ENCODE data around the gene NUP210.
"Not testable (repeated sequence)": the region's sequence is repeated elsewhere in the genome, so short reads cannot be mapped to it uniquely, and the experiment has no call there.

Gene NUP210

DNA sequence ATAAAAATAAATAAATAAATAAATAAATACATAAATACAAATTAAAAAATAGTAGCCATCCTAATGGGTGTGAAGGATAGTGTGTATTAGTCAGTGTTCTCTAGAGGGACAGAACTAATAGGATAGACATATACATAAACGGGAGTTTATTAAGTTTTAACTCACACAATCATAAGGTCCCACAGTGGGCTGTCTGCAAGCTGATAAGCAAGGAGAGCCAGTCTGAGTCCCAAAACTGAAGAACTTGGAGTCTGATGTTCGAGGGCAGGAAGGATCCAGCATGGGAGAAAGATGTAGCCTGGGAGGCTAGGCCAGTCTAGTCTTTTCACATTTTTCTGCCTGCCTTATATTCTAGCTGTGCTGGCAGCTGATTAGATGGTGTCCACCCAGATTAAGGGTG is 22.8 kb upstream of the NUP210 start:
- not testable (repeated sequence) for H3K27me3 Mint-ChIP-seq; H3K27ac Mint-ChIP-seq; H3K4me3 Mint-ChIP-seq; H3K4me1 Mint-ChIP-seq (ENCODE audit: low read depth); H3K9me3 Mint-ChIP-seq (ENCODE audit: low read depth); H3K36me3 Mint-ChIP-seq

DNA sequence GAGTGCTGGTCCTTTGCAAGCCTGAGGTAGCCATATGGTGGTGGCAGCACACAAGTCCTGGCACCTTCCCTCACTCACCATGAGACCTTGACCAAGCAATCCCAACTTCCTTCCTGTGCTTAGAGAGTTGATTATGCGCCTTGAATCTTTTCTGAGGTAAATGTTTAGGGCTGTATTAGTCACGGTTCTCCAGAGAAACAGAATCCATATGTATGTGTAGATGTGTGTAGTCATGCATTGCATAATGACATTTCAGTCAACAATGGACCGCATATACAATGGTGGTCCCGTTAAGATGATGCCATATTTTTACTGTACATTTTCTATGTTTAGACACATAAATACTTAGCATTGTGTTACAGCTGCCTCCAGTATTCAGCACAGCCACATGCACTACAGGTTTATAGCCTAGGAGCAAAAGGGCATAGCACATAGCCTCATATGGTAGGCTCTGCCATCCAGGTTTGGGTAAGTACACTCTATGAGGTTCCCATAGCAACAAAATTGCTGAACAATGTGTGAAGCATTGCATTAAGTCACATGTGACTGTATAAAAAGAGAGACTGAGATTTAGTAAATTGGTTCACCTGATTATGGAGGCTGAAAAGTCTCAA is 20.2 kb upstream of the NUP210 start:
- Mint-ChIP-seq H3K27me3 (no peaks in the 10 kb centered on the region), H3K9me3 (ENCODE audit: low read depth) (no peaks in the 10 kb centered on the region), H3K27ac (no peak overlapping the region), H3K4me1 (ENCODE audit: low read depth) (no peaks in the 10 kb centered on the region), H3K4me3 (no peak overlapping the region), H3K36me3 (peaks cover 2% of the 10 kb centered on the region)

DNA sequence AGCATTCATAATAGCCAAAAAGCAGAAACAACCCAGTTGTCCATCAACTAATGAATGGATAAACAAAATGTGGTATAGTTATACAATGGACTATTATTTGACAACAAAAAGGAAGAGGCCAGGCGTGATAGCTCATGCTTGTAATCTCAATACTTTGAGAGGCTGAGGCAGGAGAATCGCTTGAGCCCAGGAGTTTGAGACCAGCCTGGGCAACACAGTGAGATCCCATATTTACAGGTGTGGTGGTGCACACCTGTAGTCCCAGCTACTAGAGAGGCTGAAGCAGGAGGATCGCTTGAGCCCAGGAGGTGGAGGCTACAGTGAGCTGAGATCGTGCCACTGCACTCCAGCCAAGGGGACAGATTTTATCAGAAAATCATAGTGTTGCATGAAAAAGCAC is 16.1 kb upstream of the NUP210 start:
- not testable (repeated sequence) for H3K4me3 Mint-ChIP-seq; H3K9me3 Mint-ChIP-seq (ENCODE audit: low read depth); H3K27ac Mint-ChIP-seq; H3K36me3 Mint-ChIP-seq; H3K27me3 Mint-ChIP-seq; H3K4me1 Mint-ChIP-seq (ENCODE audit: low read depth)

DNA sequence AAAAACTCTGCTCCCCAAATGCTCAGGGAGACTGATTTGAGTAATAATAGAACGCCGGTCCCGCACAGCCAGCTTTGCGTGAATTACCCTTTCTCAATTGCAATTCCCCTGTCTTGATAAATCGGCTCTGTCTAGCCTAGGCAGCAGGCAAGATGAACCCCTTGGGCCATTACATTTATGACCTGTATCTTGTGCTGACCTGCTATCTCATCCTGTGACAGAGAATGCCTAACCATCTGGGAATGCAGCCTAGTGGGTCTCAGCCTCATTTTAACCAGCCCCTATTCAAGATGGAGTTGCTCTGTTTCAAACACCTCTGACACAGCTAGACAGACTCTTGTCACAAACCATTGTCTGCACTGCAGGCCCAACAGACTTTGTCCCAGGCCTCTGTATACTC is 13.8 kb upstream of the NUP210 start:
- peaks cover 8% of the 10 kb centered on the region for H3K4me1 Mint-ChIP-seq (ENCODE audit: low read depth)
- no peak overlapping the region for H3K4me3 Mint-ChIP-seq
- H3K9me3 Mint-ChIP-seq (ENCODE audit: low read depth), result no peaks in the 10 kb centered on the region
- no peaks in the 10 kb centered on the region for H3K27me3 Mint-ChIP-seq
- H3K36me3 Mint-ChIP-seq, result no peaks in the 10 kb centered on the region
- no peak overlapping the region for H3K27ac Mint-ChIP-seq

DNA sequence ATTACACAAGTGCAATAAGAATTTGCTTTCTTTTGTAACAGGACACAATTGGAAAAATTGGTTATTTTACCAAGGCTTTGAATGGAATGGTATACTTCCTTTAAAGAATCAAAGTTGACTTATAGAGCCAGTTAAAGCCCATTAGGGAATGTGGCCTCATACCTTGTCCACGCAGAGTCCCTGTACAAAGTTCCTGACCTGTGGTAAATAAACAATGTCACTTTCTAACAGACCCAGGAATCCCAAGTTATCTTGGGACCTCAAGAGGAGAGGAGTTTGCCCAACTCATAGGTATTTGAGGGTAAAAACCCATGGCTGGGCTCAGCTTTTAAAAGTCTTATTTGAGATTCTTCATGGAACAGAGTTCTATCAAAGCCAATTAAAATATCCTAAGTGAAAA is 12.0 kb upstream of the NUP210 start:
- peaks cover 22% of the 10 kb centered on the region for H3K4me1 Mint-ChIP-seq (ENCODE audit: low read depth)
- H3K9me3 Mint-ChIP-seq (ENCODE audit: low read depth), result no peaks in the 10 kb centered on the region
- no peak overlapping the region for H3K4me3 Mint-ChIP-seq
- H3K36me3 Mint-ChIP-seq, result no peaks in the 10 kb centered on the region
- no peaks in the 10 kb centered on the region for H3K27me3 Mint-ChIP-seq
- no peak overlapping the region for H3K27ac Mint-ChIP-seq

DNA sequence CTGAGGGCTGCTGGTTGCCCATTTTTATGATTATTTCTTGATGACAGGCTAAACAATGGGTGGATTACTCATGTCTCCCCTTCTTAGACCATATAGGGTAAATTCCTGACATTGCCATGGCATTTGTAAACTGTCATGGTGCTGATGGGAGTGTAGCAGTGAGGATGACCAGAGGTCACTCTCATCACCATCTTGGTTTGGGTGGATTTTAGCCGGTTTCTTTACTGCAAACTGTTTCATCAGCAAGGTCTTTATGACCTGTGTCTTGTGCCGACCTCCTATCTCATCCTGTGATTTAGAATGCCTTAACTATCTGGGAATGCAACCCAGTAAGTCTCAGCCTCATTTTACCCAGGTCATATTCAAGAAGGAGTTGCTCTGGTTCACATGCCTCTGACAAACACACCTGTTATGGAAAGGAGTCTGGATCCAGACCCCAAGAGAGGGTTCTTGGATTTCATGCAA is 10.3 kb upstream of the NUP210 start:
- not testable (repeated sequence) for H3K27me3 Mint-ChIP-seq; H3K27ac Mint-ChIP-seq; H3K4me3 Mint-ChIP-seq; H3K36me3 Mint-ChIP-seq; H3K9me3 Mint-ChIP-seq (ENCODE audit: low read depth)
- H3K4me1 Mint-ChIP-seq (ENCODE audit: low read depth), result peaks cover 30% of the 10 kb centered on the region

DNA sequence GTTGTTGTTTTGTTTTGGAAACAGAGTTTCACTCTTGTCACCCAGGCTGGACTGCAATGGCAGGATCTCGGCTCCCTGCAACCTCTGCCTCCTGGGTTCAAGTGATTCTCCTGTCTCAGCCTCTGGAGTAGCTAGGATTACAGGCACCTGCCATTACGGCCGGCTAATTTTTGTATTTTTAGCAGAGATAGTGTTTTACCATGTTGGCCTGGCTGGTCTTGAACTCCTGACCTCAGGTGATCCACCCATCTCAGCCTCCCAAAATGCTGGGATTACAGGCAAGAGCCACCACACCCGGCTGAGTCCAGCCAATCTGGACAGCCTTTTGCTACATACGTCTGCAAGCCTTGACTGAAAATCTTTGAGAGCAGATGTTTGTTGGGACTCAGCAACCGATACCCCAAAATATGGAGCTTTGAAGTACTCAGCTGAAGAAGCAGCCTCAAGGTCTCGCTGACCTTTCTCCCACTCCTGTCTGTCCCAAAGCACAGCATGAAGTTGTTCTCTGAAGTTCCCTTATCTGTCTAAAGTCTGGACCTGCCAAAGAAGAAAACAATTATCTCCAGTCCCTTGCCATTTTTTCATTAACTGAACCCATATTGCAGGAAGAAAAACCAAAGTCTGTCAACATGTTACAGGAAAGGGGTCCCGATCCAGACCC is 9.6 kb upstream of the NUP210 start:
- H3K36me3 Mint-ChIP-seq, result no peaks in the 10 kb centered on the region
- H3K27me3 Mint-ChIP-seq, result no peaks in the 10 kb centered on the region
- H3K4me3 Mint-ChIP-seq, result no peak overlapping the region
- H3K9me3 Mint-ChIP-seq (ENCODE audit: low read depth), result no peaks in the 10 kb centered on the region
- H3K4me1 Mint-ChIP-seq (ENCODE audit: low read depth), result peaks cover 36% of the 10 kb centered on the region
- H3K27ac Mint-ChIP-seq, result peak overlapping the region; percentile 59

DNA sequence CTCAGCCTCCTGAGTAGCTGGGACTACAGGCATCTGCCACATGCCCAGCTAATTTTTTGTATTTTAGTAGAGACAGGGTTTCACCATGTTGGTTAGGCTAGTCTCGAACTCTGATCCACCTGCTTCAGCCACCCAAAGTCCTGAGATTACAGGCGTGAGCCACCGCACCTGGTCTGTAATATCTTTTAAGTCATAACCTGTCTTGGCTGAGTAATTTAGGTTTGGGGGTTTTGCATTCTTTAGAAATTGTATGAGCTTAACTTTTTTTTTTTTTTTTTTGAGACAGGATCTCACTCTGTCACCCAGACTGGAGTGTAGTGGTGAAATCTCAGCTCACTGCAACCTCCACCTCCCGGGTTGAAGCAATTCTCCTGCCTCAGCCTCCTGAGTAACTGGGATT is 8.6 kb upstream of the NUP210 start:
- Mint-ChIP-seq H3K27ac (peak overlapping the region; percentile 94), H3K4me3 (peak overlapping the region; percentile 46), H3K4me1 (ENCODE audit: low read depth) (peaks cover 44% of the 10 kb centered on the region)
- H3K36me3 Mint-ChIP-seq; H3K9me3 Mint-ChIP-seq (ENCODE audit: low read depth); H3K27me3 Mint-ChIP-seq: not testable (repeated sequence)

DNA sequence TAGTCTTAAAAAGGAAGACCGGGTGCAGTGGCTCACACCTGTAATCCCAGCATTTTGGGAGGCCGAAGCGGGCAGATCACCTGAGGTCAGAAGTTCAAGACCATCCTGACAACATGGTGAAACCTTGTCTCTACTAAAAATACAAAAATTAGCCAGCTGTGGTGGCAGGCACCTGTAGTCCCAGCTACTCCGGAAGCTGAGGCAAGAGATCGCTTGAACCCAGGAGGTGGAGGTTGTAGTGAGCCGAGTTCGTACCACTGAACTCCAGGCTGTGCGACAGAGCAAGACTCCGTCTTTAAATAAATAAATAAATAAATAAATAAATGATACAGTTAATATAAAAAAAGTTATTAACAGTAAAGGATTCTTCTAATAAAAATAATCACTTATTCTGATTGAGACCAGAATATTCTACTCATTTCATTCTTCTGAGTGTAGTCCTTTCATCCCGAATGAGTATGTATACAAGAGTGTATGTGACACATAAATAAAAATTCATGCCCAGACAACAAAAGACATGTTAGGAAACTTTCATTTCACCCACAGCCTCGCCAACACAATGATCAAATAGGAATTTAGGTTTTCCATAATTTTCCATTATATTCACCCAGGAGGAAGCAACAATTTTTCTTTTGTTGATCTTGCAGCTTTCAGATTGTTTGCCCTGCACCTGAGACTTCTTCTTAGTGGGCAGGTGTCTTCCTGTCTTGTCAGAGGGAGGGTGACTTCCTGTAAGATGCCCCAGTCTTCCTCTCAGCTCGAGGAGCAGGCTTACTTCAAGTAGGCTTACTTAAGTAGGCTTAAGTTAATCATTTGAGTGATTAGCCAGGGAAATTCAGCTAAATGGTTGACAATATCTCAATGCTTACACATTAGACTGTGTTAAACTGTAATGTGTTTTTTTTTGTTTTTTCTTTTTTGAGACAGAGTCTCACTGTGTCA is 7.8 kb upstream of the NUP210 start:
- Mint-ChIP-seq H3K36me3 (no peaks in the 10 kb centered on the region), H3K9me3 (ENCODE audit: low read depth) (no peaks in the 10 kb centered on the region), H3K27me3 (no peaks in the 10 kb centered on the region), H3K4me1 (ENCODE audit: low read depth) (peaks cover 49% of the 10 kb centered on the region), H3K27ac (peak overlapping the region; percentile 94), H3K4me3 (peak overlapping the region; percentile 46)

DNA sequence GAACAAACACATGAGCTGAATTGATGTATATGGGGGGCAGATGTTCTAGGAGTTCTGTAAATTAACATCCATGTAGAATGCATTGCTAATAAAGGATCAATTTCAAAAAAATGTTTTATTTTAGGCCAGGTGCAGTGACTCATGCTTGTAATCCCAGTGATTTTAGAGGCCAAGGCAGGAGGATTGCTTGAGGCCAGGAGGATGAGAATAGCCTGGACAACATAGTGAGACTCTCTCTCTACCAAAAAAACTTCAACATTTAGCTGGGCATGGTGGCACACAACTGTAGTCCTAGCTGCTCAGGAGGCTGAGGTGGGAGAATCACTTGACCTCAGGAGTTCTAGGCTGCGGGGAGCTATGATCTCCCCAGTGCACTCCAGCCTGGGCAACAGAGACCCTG is 6.5 kb upstream of the NUP210 start:
- Mint-ChIP-seq H3K27ac (no peak overlapping the region), H3K27me3 (no peaks in the 10 kb centered on the region), H3K4me3 (no peak overlapping the region), H3K9me3 (ENCODE audit: low read depth) (no peaks in the 10 kb centered on the region), H3K36me3 (no peaks in the 10 kb centered on the region), H3K4me1 (ENCODE audit: low read depth) (peaks cover 60% of the 10 kb centered on the region)

DNA sequence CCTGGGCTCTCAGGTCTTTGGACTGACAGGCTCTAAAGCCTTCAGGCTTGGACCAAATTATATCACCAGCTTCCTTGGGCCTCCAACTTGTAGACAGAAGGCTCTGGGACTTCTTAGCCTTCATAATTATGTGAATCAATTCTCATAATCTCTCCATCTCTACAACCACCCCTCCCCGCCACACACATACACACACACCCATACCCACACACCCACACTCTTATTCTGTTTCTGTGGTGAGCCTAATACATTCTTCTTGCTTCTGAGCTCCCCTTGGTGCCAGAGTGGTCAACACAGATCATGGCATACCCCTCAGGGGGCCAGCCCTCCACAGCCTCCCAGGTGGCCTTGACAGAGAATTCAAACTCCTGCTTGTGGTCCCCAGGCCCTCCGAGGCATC is 5.6 kb upstream of the NUP210 start:
- Mint-ChIP-seq H3K4me3 (no peak overlapping the region), H3K4me1 (ENCODE audit: low read depth) (peaks cover 69% of the 10 kb centered on the region), H3K36me3 (no peaks in the 10 kb centered on the region), H3K9me3 (ENCODE audit: low read depth) (no peaks in the 10 kb centered on the region), H3K27ac (no peak overlapping the region), H3K27me3 (no peaks in the 10 kb centered on the region)

DNA sequence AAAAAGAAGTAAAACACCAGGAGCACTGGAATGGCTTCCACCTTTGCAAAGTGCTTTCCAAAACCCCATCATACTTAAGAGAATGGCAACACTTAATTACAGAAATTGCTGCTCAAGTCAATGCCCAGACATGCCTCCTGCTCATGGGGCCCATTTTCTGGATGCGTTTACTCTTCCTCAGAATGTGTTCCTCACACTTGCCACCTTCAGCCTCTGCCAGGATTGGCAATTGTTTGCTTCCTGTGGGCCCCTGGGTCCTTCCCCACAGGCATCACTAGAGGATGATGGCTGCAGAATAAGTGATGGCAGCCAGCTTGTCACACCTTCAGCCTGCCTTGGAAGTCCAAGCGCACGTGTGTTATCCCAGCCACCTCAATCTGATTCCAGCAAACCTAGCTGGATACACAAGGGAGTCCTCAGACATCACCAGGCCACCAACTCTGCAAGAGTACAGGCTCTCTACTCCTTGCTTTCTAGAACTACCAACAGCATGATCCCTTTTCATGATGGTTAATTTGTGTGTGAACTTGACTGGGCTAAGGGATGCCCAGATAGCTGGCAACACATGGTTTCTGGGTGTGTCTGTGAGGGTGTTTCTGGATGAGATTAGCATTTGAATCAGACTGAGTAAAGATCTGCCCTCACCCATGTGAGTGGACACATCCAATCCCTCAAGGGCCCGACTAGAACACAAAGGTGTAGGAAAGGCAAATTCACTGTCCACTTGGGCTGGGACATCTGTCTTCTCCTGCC is 4.9 kb upstream of the NUP210 start:
- peak overlapping the region; percentile 34 for H3K27ac Mint-ChIP-seq
- no peaks in the 10 kb centered on the region for H3K9me3 Mint-ChIP-seq (ENCODE audit: low read depth)
- no peaks in the 10 kb centered on the region for H3K36me3 Mint-ChIP-seq
- H3K4me1 Mint-ChIP-seq (ENCODE audit: low read depth), result peaks cover 67% of the 10 kb centered on the region
- H3K4me3 Mint-ChIP-seq, result no peak overlapping the region
- no peaks in the 10 kb centered on the region for H3K27me3 Mint-ChIP-seq

DNA sequence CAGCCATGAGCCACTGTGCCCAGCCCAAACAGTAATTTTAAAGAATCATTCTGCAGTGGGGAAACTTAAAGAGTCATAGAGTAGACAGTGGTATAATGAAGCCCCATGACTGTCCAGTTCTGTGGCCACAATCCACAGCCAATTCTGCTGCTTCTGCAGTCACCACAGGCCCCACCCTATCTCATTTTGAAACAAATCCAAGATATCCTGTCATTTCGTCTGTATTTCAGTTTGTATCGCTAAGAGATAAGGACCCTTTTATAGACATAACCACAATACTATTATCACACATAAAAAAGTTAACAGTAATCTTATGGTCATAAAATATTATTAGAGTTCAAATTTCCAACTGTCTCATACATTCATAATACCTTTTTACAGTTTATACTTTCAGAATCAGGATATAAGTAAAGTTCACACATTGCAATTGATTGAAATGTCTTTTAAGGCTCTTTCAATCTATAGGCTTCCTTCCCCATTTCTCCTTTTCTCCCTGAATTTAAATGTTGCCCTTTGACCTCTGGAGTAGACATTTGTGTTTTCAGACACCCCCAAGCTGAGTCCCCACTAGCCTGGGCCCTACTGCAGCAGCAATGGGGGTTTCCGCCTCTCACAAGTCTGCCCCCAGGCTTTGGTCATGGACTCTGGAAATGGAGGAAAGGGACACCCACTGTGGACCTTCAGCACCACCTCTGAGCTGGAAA is 4.2 kb upstream of the NUP210 start:
- no peaks in the 10 kb centered on the region for H3K36me3 Mint-ChIP-seq
- H3K27me3 Mint-ChIP-seq, result no peaks in the 10 kb centered on the region
- no peaks in the 10 kb centered on the region for H3K9me3 Mint-ChIP-seq (ENCODE audit: low read depth)
- H3K4me3 Mint-ChIP-seq, result no peak overlapping the region
- H3K4me1 Mint-ChIP-seq (ENCODE audit: low read depth), result peaks cover 65% of the 10 kb centered on the region
- peak overlapping the region; percentile 28 for H3K27ac Mint-ChIP-seq
